ENCODE results near the gene ZNF536.

DNA sequence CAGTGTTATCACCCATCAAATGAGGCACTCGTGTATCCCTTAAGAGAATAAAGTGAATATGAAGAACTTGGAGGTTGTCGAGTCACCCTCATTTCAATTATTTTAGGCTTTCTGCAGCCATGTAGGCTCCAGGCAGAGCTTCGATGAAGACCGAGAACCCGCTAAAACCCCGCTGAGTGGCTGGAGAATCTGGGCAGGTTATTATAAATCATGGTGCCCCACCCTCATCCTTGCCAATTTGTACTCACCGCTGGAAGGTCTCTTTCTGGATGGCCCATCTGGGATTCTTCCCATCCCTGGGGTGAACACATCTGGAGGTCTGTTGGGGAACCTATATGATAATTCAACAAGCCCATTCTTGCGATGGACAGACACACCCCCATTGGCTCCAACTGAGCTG is 190.8 kb downstream of the ZNF536 start:
- TF ChIP-seq, protein P1, sequence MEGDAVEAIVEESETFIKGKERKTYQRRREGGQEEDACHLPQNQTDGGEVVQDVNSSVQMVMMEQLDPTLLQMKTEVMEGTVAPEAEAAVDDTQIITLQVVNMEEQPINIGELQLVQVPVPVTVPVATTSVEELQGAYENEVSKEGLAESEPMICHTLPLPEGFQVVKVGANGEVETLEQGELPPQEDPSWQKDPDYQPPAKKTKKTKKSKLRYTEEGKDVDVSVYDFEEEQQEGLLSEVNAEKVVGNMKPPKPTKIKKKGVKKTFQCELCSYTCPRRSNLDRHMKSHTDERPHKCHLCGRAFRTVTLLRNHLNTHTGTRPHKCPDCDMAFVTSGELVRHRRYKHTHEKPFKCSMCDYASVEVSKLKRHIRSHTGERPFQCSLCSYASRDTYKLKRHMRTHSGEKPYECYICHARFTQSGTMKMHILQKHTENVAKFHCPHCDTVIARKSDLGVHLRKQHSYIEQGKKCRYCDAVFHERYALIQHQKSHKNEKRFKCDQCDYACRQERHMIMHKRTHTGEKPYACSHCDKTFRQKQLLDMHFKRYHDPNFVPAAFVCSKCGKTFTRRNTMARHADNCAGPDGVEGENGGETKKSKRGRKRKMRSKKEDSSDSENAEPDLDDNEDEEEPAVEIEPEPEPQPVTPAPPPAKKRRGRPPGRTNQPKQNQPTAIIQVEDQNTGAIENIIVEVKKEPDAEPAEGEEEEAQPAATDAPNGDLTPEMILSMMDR (IDR thresholded peaks at IDR 0.05) = no peak
- TF ChIP-seq EP300 (IDR thresholded peaks at IDR 0.05) (no peak), POLR2AphosphoS5 (IDR thresholded peaks at IDR 0.05) (no peak)
